Hepatic stellate cell (primary cell): ENCODE data around the gene DOCK1.

Experiments used
- DNase-seq: peaks from one replicate; pipeline ENCODE4 v3.0.0; 2011; ENCODE audit warnings: low spot score

Gene DOCK1

DNA sequence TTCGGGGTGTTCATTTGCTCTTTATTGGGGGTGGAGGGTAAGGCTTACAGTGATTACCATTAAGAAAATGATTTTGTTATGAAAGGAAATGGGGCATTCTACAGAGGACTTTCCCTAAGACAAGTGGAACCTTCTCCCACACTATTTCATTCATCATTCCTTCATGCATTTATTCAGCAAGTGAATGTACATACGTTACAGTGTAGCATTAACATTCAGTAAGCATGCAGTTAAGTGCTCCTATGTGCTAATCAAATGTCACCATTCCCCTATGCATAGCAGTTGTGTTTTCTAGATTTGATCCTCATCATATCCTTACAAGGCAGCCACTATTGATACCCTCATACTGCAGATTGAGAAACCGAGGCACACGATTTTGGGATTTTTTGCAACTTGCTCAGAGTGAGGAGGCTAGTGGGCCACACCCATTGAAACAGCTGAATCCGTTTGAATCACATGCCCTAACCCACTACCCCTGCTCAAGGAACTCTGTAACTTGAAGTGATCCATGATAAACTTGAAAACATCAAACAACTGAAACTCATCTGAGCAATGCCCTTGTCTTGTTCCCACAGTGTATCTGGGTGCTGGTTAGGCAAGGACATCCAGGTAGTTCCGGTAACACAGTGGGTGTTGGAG, 274.5 kb downstream of the DOCK1 start:
- no peak for DNase-seq

DNA sequence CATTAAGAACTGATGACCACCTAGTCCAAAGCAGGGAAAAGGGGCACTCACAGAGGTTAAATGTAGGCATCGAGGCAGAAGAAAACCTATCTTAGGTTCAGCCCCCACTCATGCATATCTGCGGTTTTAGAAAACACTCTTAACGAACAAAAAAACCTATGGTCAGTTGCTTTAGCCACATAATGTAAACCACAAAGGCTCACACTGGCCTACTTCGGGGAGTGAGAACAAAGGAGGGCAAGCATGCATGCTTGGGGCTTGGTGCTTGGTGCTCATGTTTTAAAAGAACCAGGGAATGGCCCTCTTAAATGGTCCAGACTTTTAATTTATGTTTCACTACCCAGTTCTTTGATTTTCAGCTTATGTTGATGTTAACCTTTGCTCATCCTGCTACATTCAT, 276.9 kb downstream of the DOCK1 start:
- DNase-seq = no peak

DNA sequence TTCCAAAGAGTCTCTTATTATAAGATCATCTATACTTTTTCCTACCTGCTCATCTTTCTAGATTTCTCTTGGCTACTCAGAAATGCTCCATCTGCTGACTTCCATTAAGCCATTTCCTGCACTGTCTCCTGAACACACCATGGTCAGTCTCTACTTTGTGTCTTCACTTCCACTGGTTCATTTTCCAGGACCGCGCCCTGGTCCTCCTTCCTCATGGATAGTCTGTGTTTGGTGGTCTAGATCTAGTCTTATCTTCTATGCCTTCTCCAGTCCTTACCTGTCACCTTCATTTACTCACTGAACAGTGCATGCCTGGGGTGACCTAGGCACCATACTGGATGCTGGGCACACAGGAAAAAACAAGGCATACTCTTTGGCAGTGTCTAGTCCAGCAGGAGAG, 279.4 kb downstream of the DOCK1 start:
- DNase-seq = no peak

DNA sequence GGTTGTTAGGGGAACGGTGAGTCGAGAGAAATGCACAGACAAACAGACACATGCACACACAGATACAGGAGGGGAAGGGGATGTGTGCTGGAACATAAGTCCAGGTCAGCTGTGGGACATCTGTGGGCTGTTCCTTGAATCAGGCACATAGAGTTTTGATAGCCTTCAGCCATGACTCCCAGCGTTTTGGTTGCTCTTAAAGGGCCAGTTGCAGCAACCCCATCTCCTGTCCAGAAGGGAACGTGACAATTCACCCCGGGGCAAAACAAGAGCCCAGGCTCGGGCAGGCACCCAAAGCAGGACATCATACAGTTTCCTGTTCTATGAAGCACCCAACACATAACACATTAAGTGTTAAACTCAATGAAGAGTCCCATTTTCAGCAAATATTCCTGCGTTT, 281.6 kb downstream of the DOCK1 start:
- DNase-seq = no peak

DNA sequence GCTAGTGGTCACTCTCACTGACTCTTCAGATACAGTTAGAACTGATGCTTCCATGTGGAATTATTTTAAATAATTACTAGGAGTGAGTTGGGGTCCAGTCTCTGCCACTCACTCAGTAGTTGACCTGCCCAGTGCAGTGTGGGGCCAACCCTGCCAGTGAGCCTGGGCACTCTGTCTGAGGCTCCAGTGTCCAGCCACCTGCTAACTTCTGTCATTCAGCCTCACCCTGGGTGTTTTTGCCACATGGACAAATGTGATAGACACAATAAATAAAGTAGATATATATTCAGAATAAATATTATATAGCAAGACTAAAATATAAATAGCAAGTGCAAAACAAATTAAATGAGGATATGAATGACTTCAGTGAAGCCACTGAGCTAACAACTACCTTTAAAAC, 284.0 kb downstream of the DOCK1 start:
- no peak for DNase-seq

DNA sequence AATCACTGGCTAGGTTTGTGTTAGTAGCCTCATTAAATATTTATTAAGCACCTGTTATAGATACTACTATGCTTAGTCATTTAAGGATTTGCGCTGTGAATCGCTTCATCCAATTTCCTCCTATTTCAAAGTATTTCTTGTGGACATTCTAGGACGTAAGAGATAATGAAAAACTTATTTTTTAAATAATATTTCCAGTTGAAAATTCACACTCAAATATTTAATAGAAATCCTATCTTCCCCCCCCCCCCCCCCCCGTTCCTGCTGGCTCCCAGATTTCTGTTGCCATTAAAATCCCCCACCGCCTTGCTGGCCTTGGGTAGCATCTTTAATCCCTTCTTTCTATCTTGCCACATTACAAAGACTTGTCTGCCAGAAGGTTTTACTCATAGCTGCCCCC, 285.2 kb downstream of the DOCK1 start:
- no peak for DNase-seq

DNA sequence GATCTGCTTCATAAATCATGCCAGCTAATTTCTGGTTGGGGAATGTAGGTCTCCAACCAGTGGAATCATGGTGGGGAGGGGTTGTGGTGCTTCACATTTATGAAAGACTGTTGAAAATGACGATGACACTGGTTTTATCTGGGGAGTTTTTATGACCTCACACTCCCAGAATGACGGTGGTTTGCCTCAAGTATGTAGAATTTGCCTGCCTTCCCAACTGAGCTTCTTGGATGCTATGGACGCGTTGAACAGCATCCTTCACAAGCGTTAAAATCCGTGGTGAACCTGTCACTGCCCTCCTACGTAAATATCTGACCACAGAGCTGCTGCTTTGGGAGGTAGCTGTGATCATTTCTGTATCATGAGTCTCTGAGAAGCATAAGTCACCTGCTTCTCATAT, 287.9 kb downstream of the DOCK1 start:
- no peak for DNase-seq

DNA sequence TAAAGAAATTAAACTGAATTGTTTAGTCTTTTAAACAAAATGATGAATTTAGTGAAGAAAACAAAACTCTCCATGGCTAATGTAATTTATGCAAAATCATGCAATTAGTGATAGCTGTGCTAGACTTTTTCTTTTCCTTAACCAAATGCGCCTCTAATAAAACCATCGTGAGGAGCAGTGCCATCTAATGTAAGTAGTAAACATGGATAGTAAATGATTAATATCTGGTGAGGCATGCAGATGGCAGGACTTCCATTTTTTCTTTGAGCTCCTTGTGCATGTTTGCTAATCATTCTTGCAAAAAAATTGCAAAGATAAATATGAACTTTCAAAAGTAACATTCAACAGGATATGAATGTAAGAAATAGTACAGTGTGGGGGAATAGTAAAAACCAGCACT, 288.9 kb downstream of the DOCK1 start:
- no peak for DNase-seq

DNA sequence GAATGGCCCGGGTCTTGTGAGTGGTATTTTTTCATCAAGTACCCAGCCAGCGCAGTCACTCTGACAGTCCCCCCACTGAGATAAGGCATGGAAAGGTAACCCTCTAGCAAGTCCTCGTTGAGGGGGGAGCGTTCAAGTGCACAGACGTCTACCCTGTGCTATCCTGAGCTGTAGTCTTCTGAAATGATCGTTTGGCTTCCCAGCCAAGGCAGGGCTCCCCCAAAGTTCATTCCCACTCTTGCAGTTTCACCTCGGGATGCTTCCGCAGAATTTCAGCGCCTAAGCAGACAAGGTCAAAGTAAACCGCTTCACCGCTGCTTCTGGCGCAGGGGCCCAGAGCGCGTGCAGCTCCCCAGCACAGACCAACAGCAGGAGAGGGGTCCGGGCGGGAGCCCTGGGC, 289.4 kb downstream of the DOCK1 start:
- DNase-seq = no peak

DNA sequence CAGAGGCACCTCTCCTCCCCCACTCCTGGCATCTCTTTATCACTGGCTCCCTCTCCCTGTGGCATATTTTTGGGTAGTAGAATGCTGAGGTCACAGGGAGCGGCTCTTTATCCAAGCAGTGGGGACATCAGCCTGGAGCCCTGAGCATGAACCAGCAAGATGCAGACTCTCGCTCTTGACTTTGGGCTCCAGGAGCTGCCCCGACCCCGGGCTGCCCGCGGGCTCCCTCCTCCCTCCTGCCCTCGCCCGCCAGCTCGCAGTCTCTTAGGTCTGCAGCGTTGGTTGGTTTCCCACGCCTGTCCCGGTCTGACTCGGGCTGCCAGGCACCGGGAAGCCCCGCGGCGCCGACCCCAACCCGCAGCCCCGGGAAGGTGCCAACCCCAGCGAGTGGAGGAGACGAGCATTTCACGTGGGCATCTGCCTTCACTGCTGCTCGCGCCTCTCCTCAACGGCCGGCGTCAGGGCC, 289.8 kb downstream of the DOCK1 start:
- peak; percentile 46 for DNase-seq

DNA sequence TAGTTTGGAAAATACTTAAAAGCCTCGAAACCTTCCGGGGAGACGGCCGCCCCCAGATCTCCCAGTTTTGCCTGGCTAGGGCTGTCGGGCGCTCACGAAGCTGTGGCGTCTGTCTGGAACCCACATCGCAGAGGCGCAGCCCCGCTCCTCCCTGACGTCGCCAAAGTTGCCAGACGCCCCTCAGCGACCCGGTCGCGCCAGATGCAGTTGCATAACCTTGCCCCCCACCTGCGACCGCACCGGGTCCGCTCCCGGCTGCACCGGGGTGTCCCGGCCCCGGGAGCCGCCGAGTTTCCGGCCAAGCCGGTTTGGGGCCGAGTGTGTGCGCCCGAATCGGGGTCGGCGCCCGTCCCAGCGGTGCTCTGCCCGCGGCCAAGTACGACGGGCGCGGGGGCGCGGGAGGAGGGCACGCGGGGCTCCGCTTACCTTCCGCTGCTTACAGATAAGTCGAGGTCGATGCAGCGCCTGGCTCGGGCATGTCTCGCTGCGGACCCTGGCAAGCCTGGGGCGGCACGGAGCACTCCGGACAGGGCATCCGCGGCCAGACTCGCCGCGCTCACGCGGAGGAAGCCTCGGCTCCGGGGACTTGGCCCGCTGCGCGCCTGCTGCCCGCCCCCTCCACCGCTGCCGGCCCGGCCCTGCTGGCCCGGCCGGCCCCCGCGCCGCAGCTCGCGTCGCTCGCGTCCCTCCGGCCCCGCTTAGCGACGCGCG, 290.5 kb downstream of the DOCK1 start:
- peak; percentile 50 for DNase-seq

DNA sequence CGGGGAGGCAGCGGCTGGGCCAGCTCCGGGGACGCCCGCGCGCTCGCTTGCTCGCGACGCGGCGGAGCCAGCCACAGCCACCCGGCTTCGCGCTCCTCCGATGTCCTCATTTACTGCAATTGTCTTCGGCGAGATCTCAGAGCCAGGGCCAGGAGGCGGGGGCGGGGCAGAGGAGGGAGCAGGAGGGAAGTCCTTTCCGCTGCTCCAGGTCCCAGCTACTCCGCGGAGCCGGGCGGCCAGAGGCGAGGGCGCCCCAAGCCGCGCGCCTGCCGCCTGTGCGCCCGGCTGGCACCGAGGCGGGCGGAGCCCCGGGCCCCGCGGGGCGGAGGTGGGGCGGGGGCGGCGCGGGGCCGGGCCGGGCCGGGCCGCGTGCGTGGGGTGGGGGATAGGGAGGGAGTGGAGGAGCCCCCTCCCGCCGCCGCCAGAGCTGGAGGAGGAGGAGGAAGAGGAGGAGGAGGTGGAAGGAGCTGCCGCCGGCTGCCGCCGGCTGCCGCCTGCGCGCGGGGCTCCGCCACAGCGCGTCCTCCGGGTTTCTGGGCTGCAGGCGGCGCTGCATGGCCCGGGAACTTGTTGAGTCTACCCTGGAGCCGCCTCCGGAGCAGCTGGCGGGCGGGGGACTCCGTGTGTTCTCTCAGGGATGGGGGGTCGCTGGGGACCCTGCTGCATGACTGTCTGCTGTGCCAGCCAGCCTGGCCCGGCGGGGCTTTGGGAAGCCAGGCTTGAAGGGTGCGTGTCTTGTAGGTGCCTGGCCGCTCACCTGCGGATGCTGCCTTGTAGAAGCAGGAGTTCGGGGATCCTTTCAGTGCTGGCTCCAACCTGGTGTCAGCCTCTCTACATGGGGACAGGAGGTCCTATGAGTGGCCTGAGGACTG, 291.3 kb downstream of the DOCK1 start, which contains the start of gene INSYN2A:
Gene INSYN2A, minus strand, starts transcription at position 310 of the 872 bp plus-strand sequence. CDS start 20,196 bp downstream, outside the sequence.
- peak; percentile 66 for DNase-seq

DNA sequence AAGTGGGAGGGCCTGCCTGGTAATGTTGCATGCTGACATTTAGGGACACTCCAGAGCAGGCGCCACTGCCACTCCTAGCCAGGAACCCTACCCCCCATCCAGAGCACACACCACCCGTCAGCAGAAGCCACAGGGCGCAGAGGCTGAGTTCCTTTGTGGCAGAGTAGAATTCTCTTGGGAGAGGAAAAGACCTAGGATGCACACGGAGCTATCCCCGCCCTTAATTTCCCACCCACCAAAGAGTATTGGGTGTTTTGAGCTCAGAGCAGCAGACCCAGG, 291.9 kb downstream of the DOCK1 start:
- no peak for DNase-seq

DNA sequence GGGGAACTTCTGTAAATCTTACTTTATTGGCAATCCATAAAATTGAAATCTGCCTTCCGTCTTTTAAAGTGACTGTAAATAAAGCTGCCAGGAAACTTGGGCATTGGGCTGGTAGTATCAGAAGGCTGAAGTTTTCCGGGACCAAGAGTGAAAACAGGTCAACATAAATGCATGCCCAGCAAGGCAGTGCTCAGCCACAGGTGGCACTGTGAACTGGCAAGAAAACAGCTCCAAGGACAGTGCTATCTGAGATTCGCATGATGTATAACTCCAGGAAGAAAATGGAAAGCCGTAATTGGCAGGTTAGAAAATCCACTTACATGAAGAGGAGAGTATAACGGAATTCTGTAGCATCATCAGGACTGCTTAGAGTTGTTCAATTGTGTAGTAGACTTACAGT, 293.1 kb downstream of the DOCK1 start:
- no peak for DNase-seq

DNA sequence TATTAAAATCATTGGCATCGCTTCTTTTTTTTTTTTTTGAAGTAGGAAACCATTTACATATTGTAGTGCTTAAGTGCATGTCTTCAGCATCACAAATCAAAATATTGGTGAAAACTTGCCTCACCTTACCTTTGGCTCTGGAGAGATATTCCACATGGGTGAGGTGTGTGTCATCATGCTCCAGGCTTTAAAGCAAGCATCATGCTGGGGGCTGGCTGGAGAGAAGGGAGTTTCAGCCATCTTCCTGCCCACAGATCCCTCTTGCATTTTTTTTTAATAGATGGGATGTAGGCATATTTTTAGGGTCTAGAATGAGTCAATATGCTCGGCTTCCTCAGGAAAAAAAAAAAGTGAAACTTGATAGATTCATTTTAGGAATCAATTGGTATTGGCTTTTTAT, 293.5 kb downstream of the DOCK1 start:
- DNase-seq = no peak

DNA sequence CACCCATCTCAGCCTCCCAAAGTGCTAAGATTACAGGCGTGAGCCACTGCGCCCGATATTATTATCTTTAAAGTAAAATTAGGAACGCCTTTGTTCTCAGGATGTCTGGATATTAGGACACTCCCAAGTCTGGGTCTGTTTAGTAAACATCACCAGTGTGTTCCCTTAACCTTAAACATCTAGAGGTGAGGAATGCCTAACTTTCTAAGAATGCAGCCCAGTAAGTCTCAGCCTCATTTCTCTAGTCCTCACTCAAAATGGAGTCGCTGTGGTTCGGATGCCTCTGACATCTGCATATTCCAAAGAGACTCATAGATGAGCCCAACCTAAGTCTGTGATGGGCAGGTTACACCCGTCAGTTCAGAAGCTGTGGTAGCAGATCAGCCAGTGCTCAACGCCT, 295.4 kb downstream of the DOCK1 start:
- no peak for DNase-seq

DNA sequence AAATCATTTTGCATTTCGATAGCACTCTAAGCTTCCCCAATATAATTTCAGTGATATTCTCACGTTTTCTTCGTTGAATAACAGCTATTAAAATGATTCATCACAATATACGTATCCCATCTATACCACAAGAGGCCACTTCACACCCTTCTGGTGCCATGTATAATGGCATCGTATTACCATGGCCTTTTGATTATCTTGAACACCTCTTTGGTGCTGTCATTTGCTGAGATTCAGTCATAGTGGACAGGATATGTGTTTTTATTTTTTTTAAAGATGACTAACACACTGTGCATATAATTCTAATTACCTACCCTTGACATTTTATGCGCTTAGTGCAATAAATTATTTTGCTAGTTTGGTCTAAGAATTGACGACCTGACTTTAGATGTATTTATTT, 297.8 kb downstream of the DOCK1 start:
- no peak for DNase-seq

DNA sequence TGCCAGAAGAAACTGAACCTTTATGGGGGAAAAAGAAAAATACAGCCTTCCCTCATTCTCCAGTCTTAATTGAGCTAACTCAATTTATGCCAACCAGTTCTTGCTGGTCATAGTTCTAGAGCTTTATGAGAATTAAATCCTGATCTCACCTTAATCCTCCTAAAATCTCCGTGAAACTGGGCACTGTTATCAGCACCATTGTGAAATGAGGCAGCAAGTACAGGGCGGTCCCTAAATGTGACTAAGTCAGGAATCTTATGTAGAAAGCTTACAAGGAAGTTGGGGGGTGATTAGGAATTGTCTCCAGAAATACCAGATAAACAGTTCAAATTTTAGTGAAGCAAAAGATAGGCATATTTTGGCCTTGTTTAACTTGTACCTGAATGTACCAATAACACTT, 301.9 kb downstream of the DOCK1 start:
- DNase-seq = no peak

DNA sequence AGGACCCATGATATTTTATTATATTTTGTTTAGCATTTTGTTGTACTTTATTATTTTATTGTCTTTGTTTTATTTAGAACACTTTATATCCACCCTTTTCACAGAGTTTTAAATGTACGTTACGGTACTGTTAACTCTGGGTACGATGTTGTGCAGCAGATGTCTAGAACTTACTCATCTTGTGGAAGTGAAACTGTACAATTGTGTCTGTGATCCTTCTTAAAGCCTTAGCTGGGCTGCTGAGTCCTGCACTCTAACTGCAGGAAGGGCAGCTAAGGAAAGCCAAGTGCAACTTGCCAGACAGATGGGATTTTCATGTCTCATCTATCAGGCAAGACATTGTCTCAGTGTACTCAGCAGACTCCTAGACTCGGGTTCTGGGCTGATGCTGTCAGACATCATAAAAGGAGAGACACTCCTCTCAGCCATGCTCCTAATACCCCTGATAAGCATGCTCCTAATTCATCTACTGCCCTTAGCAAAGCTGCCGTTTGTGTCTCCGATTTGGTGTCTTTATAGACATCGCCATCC, 305.8 kb downstream of the DOCK1 start:
- no peak for DNase-seq

DNA sequence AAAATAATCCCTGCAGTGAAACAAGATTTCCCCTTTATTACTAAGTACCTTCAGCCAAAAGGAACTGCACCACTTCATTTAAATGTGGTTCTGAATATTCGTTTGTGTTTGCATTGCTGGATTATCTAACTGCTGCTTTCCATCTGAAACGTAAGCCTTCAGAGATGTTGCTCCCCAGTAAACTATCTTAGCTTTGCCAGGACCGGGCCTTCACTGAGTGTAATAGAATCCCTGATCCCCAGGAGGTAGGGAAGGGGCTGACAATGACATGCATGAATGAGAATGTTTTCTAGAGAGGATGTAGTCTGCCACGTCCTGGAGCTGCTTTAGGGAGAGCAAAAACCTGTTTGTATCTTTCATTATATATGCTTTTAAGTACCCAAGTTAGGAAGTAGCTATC, 310.6 kb downstream of the DOCK1 start:
- no peak for DNase-seq

DNA sequence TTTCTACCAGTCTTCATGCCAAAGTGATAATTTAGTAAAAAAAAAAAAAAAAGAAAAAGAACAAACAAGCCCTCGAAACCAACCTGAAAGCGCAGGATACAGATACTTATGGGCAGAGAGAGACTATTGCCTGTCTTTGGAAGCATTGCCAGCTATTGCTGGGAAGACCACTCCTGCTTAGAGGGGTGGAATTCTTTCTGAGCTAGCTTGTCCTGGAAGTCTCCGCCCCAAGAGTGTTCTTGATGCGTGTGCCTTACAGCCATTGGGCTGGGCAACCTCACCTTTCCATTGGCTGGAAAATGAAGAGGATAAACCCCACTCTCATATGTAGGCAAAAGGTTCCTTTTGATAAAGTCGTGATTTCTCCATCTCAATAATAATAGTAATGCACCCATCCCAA, 311.0 kb downstream of the DOCK1 start:
- no peak for DNase-seq

DNA sequence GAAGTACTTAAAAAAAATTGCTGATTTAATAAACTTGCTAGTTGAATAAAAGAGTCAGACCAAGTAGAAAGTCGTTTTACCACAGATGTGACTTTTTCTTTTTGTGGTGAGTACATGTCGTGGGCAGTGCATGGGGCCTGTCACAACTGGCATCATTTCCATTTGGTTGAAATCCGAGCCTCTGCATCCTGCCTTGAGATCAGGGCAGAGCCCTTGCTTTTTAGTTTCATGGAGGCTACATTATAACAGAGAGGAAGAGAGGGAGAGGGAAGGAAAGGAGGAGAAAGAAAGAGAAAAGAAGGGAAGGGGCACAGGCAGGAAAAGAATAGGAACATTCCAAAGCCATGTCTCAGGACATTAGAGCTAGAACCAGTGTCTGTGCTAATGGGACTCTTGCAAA, 311.6 kb downstream of the DOCK1 start:
- DNase-seq = no peak

DNA sequence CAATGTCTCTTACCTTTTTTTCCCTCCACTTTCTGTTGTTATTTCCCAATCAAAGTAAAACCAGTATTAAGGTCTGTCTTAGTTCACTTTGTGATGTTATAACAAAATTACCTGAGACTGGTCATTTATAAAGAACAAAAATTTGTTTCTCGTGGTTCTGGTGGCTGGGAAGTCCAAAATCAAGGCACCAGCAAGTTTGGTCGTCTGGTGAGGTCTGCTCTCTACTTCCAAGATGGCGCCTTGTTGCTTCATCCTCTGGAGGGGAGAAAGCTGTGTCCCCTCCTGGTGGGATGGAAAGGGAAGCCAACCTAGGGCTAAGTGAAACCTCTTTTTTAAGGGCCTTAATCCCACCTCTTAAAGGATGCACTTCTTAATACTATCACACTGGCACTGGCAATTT, 313.4 kb downstream of the DOCK1 start:
- no peak for DNase-seq
